ENCODE measurements around the gene WDR31.

WDR31 gene

GRCh38 chr9:113313261-113313660 lies 26.8 kb downstream of the WDR31 start:
- no peak for DNase-seq (ENCODE audit: insufficient read length, low spot score)
- no peak for FAIRE-seq
- TF ChIP-seq, protein P1, sequence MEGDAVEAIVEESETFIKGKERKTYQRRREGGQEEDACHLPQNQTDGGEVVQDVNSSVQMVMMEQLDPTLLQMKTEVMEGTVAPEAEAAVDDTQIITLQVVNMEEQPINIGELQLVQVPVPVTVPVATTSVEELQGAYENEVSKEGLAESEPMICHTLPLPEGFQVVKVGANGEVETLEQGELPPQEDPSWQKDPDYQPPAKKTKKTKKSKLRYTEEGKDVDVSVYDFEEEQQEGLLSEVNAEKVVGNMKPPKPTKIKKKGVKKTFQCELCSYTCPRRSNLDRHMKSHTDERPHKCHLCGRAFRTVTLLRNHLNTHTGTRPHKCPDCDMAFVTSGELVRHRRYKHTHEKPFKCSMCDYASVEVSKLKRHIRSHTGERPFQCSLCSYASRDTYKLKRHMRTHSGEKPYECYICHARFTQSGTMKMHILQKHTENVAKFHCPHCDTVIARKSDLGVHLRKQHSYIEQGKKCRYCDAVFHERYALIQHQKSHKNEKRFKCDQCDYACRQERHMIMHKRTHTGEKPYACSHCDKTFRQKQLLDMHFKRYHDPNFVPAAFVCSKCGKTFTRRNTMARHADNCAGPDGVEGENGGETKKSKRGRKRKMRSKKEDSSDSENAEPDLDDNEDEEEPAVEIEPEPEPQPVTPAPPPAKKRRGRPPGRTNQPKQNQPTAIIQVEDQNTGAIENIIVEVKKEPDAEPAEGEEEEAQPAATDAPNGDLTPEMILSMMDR (IDR thresholded peaks at IDR 0.05; ENCODE audit: insufficient read depth, missing control alignments) = no peak

DNA sequence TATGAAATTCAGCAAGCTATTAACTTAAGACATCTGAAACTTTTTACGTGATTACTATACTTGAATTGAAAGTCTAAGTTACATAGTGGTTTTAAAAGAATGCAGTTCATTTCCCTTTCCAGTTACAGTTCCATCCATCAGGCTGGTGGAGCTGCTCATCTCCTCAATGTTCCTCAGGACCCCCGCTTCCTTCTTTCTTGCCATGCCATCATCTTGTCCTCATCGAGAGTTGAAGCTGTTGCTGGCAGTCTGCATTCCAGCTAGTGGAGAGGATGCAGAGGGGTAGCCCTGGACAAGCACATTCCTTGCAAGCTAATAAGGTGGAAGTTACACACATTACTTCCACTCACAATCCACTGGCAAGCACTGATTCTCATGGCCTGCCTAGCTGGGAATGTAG lies 28.1 kb downstream of the WDR31 start:
- TF ChIP-seq, protein P1 (IDR thresholded peaks at IDR 0.05; ENCODE audit: insufficient read depth, missing control alignments) = no peak
- FAIRE-seq (no peak), DNase-seq (ENCODE audit: insufficient read length, low spot score) (no peak)

DNA sequence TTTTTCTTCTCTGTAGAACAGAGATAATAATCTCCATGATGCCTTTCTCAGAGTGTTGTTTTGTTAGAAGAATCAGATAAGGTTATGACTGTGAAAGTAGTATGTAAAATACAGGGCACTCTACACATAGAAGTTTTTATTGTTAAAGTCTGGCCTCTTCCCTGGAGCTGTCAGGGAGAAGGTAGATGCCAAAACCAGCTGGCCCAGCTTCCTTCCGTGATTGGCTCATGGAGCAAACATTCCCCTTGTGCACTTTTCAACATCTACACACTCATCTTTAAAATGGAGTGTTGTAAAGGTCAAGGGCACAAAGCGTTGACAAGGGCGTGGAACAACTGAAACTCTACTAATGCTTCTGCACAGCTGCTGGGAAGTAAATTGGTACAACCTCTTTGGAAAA lies 29.5 kb downstream of the WDR31 start:
- DNase-seq (ENCODE audit: insufficient read length, low spot score) = no peak
- FAIRE-seq = no peak
- TF ChIP-seq, protein P1 (IDR thresholded peaks at IDR 0.05; ENCODE audit: insufficient read depth, missing control alignments) = no peak

DNA sequence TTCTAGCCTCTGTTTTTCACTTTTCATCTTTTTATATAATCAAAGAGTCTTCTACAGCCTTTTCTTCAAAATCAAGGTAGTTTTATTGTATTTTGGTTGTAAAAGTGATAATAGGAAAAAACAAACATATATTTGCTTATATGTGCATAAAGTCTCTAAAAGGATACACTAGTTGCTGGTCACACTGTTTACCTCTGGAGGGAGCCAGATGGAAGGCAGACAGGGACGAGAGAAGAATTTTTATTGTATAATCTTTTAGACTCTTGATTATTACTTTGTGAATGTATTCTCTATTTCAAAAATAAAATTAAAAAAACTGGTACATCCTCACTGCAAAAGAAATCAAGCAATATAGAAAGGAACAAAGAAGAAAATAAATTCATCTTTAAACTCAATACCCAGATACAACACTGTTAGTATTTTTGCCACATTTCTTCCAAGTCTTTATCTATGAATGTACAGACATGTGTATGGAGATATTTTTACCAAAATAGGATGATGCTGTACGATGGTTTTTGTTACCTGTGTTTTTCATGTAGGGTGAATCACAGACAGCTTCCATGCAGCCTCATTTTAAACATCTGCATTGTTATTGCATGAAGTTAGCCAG lies 30.8 kb downstream of the WDR31 start:
- no peak for DNase-seq (ENCODE audit: insufficient read length, low spot score)
- FAIRE-seq = no peak
- TF ChIP-seq, protein P1 (IDR thresholded peaks at IDR 0.05; ENCODE audit: insufficient read depth, missing control alignments) = peak; percentile 85

DNA sequence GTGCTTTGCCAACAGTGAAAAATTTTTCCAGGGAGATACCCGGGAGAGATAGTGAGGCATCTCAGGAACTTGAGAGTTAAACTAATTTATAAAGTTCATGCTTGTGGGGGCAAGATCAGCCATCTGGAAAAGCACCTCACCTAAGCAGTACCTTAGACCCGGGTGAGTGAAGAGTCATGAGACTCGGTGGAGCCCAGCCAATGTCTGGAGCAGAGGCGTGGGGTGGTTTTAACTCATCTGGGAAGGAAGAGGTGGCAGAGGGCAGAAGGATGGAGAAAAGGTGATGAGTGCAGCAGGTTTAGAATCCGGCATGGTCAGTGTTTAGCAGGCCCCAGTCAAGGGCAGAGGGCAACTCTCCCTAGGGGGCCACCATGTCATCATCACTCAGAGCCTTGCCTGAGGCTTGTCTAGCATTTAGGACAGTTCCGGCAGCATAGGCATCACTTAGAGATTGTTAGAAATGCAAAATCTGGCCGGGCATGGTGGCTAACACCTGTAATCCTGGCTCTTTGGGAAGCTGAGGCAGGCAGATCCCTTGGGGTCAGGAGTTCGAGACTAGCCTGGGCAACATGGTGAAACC lies 32.6 kb downstream of the WDR31 start:
- FAIRE-seq = no peak
- DNase-seq (ENCODE audit: insufficient read length, low spot score) = no peak
- TF ChIP-seq, protein P1 (IDR thresholded peaks at IDR 0.05; ENCODE audit: insufficient read depth, missing control alignments) = no peak

- TF ChIP-seq, protein P1 (IDR thresholded peaks at IDR 0.05; ENCODE audit: insufficient read depth, missing control alignments) = no peak
- FAIRE-seq = no peak
- no peak for DNase-seq (ENCODE audit: insufficient read length, low spot score)
Observed at GRCh38 chr9:113306566-113306965, 33.5 kb downstream of the WDR31 start.

DNA sequence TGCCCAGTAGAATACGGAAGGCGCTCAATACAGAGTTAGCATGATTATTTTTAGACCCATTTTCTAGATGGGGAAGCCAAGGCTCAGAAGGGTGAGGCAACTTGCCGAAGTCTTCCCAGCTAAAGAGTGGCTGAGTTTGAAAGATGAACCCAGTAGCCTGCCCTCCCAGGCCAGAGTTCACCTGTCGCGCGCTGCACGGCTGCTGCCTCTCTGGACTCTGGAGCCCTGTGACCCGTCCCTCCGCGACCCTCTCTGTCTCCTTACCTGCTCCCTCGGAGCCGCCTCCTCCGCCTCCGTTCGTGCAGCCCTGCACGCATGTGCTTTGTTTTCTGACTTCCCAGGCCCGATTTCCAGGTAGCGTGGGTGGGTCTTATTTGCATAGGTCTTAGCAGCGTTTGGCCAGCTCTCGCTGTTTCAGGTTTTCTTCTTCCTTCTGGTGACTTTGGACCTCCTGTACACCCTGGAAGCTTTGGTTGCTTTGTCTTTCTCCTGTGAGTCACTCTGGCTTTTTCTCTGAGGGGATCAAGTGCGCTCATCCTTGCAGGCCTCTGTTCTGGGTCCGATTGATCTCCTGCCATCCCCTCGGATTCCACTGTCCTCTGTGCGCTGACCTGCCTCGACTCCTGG lies 37.2 kb downstream of the WDR31 start, which contains the start of gene RNF183:
TSS of gene RNF183 (minus strand) at position 585 of the 627 bp plus-strand sequence. CDS start 5,192 bp downstream, outside the sequence.
- DNase-seq (ENCODE audit: insufficient read length, low spot score) (no peak), FAIRE-seq (no peak)
- TF ChIP-seq, protein P1 (IDR thresholded peaks at IDR 0.05; ENCODE audit: insufficient read depth, missing control alignments) = no peak
